Mesothelial cell of epicardium (in vitro differentiated cells): ENCODE measurements around the gene L3MBTL1. TPM values are rescaled to one million over a fixed set of nuclear protein-coding genes. Genes with fewer than 3 reads are reported as not detected.

ENCODE experiments used
- DNase-seq, 2 experiments: peaks; one replicate each; pipeline ENCODE4 v3.0.0; 2021; ENCODE audit warnings: low spot score in 2 of 2; ENCODE audit not compliant: unreplicated experiment in 2 of 2
- H3K27ac Mint-ChIP-seq: 2 replicates; pipeline ENCODE4 v1.8.0; 2021; ENCODE audit warnings: mixed read lengths
- H3K27me3 Mint-ChIP-seq: 2 replicates; pipeline ENCODE4 v1.8.0; 2021; ENCODE audit warnings: low read depth, mixed read lengths
- H3K36me3 Mint-ChIP-seq: 2 replicates; pipeline ENCODE4 v1.8.0; 2021; ENCODE audit warnings: mixed read lengths
- H3K4me1 Mint-ChIP-seq: 2 replicates; pipeline ENCODE4 v1.8.0; 2021; ENCODE audit warnings: mixed read lengths
- H3K4me3 Mint-ChIP-seq: 2 replicates; pipeline ENCODE4 v1.8.0; 2021; ENCODE audit warnings: mild to moderate bottlenecking, moderate library complexity, mixed read lengths
- H3K9me3 Mint-ChIP-seq: 2 replicates; pipeline ENCODE4 v1.8.0; 2021; ENCODE audit warnings: mixed read lengths
- total RNA-seq: library from RNA; stranded (reverse); gene quantifications from 3 replicates; pipeline ENCODE4 v1.2.1, GENCODE V29; 2021
- TF ChIP-seq, protein P1 (sequence below): fragments of 200-600 bp; sonication (generic); IDR thresholded peaks from one replicate; pipeline ENCODE4 v1.5.0; 2021; ENCODE audit warnings: antibody characterized with exemption; ENCODE audit not compliant: unreplicated experiment

Gene L3MBTL1
- total RNA-seq, 1 donor from 2014 or later: 46.7 TPM

DNA sequence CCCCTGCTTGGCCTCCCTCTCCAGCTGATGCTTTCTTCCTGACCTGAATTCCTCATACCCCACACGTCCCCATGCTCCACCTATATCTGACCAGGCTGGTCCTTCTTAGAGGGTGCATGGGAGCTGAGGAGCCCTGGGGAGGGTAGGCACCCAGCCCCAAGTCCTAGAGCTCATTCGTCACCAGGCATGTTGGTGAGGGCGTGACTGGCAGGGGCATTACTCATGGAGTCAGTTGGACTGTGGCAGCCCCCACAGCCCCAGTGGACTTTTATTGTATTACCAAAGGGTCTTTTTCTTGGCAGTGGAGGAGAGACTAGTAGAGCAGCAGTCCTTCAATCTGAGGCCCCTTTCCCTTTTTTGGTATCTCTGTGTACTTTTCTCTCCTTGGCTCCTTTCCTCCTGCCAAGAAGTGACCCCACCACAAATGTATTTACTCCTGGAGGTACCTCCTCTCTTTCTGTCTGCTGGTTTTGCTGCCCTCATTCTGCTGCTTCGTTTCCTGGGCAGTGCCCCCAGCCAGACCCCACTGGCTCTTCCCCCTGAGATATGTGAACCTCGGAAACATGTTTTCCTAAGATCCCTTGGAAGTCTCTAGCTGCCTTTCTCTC lies 40.9 kb downstream of the L3MBTL1 start:
- no peak overlapping the region for H3K4me3 Mint-ChIP-seq
- H3K9me3 Mint-ChIP-seq: peaks cover 17% of the 10 kb centered on the region
- H3K4me1 Mint-ChIP-seq: no peaks in the 10 kb centered on the region
- TF ChIP-seq, protein P1, sequence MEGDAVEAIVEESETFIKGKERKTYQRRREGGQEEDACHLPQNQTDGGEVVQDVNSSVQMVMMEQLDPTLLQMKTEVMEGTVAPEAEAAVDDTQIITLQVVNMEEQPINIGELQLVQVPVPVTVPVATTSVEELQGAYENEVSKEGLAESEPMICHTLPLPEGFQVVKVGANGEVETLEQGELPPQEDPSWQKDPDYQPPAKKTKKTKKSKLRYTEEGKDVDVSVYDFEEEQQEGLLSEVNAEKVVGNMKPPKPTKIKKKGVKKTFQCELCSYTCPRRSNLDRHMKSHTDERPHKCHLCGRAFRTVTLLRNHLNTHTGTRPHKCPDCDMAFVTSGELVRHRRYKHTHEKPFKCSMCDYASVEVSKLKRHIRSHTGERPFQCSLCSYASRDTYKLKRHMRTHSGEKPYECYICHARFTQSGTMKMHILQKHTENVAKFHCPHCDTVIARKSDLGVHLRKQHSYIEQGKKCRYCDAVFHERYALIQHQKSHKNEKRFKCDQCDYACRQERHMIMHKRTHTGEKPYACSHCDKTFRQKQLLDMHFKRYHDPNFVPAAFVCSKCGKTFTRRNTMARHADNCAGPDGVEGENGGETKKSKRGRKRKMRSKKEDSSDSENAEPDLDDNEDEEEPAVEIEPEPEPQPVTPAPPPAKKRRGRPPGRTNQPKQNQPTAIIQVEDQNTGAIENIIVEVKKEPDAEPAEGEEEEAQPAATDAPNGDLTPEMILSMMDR: no peak
- no peak overlapping the region for H3K27ac Mint-ChIP-seq
- peaks cover 31% of the 10 kb centered on the region for H3K36me3 Mint-ChIP-seq
- no peaks in the 10 kb centered on the region for H3K27me3 Mint-ChIP-seq
- DNase-seq: no peak

DNA sequence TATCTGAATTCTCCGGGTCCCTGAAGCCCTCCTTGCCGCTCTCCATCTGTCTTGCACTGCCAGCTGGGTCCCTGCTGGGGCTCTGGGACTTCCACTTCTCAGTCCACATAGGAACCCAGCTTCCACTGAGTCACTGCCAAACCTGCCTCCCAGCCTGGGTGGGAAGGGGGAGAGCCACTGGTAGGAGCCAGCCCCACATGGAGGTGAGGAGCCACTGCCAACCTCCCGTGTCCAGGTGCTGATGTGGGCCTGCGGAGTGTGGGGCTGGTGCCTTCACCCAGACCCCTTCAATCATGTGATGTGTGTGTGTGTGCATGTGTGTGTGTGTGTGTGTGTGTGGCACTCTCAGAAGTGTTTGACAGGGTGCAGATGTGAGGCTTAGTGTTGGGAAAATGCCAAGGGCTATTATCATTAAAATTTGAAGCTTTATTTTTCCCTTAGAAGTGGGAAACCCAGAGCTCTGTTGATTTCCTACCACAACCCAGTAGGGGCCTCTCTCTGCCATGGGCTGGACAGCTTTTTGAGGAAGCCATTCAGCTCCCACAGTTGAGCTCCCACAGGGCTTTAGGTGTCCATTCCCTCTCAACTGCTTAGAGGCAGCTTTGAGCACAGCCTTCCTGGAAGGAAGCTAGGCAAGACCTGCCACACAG lies 42.0 kb downstream of the L3MBTL1 start:
- Mint-ChIP-seq H3K4me3 (no peak overlapping the region), H3K27ac (no peak overlapping the region)

DNA sequence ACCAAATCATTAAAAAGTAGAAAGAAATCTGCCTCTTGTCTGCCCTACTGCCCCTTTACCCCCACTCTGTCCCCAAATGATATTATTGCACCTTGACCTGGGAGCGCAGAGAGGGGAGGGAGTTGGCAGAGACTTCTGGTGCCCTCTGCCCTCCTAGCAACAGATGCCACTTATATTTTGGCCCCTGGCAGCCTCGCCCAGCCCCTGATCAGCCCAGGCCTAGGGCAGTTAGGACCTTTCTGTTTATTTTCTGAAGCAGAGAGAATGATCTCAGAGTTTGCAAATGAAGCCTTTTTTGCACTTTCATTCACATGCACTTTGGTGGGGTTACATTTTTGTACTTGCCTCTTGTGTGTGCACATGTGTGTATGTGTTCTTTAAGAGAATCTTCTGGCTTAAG lies 43.0 kb downstream of the L3MBTL1 start:
- Mint-ChIP-seq H3K27ac (no peak overlapping the region), H3K4me3 (no peak overlapping the region), H3K4me1 (no peaks in the 10 kb centered on the region), H3K36me3 (peaks cover 29% of the 10 kb centered on the region), H3K9me3 (peaks cover 17% of the 10 kb centered on the region), H3K27me3 (no peaks in the 10 kb centered on the region)
- DNase-seq: no peak
- TF ChIP-seq, protein P1: no peak

More for the DNA sequence above, 42.0 kb downstream of the L3MBTL1 start:
- no peaks in the 10 kb centered on the region for H3K27me3 Mint-ChIP-seq
- H3K9me3 Mint-ChIP-seq: peaks cover 17% of the 10 kb centered on the region
- DNase-seq: no peak
- no peaks in the 10 kb centered on the region for H3K4me1 Mint-ChIP-seq
- H3K36me3 Mint-ChIP-seq: peaks cover 31% of the 10 kb centered on the region
- TF ChIP-seq, protein P1: no peak

DNA sequence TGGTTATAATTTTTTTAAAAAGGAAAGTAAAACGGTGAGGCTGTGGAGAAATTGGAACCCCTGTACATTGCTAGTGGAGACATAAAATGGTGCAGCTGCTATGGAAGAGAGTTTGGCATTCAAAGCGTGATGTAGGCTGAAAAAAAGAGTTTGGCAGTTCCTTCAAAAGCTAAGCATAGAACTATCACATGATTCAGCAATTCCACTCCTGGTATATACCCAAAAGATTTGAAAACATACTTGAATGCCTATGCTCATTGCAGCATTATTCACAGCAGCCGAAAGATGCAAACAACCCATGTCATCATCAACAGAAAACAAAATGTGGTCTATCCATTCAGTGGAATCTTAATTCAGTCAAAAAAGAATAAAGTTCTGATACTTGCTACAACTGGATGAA lies 46.9 kb downstream of the L3MBTL1 start:
- DNase-seq: no peak
- Mint-ChIP-seq H3K27ac (no peak overlapping the region), H3K4me3 (no peak overlapping the region), H3K4me1 (peaks cover 4% of the 10 kb centered on the region), H3K36me3 (peaks cover 3% of the 10 kb centered on the region), H3K9me3 (no peaks in the 10 kb centered on the region), H3K27me3 (no peaks in the 10 kb centered on the region)
- TF ChIP-seq, protein P1: no peak

DNA sequence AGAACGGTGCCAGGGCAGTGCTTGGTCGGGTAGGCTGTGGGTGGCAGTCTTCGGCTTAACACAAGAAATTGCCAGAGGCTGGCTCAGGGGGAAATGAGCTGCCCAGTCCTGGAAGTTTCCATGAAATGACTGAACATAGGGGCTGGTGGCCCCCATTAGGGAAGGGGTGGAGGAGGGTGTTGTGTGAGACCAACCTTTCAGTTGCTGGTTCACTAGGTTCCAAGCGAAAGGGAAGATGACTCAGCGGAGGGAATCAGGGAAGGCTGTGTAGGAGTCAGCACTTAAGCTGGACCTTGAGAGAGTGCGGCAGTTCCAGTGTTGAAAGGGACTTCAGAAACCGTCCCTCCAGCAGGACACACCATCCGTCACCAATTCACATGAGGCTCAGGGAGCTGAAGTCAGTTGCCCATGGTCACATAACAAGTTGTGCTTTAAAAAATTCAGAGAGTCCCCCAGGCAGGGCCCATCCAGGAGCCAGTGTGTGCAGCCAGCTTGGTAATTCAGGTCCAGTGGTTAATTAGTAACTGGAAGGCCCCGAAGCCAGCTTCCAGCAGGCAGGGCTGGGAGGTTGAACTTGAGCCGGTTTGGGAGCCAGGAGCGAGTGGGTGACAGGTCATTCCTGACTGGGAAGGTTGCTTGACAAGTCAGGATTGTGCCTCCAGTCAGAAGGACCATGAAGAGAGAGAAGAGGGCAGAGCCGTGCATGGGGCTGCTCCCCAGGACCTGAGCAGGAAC lies 51.1 kb downstream of the L3MBTL1 start, which contains the start of gene SGK2:
Gene SGK2, plus strand, starts transcription at position 616 of the 735 bp plus-strand sequence. CDS start 7,469 bp downstream, outside the sequence.
- Mint-ChIP-seq H3K4me1 (peaks cover 4% of the 10 kb centered on the region), H3K27ac (no peak within 1 kb of the TSS), H3K36me3 (no peaks in the 10 kb centered on the region), H3K4me3 (no peak within 1 kb of the TSS), H3K27me3 (no peaks in the 10 kb centered on the region), H3K9me3 (no peaks in the 10 kb centered on the region)
- no peak for DNase-seq
- TF ChIP-seq, protein P1: no peak
